ENCODE results near the gene LGMN. TPM values are rescaled to one million over a fixed set of nuclear protein-coding genes. Genes with fewer than 3 reads are reported as not detected.
A peak's percentile ranks its signal among the peaks of the same experiment; 100 is the strongest.
"Not testable (repeated sequence)": the region's sequence is repeated elsewhere in the genome, so short reads cannot be mapped to it uniquely, and the experiment has no call there.

LGMN gene
- total RNA-seq, 1 donor from 2014 or later: 47.0 TPM

DNA sequence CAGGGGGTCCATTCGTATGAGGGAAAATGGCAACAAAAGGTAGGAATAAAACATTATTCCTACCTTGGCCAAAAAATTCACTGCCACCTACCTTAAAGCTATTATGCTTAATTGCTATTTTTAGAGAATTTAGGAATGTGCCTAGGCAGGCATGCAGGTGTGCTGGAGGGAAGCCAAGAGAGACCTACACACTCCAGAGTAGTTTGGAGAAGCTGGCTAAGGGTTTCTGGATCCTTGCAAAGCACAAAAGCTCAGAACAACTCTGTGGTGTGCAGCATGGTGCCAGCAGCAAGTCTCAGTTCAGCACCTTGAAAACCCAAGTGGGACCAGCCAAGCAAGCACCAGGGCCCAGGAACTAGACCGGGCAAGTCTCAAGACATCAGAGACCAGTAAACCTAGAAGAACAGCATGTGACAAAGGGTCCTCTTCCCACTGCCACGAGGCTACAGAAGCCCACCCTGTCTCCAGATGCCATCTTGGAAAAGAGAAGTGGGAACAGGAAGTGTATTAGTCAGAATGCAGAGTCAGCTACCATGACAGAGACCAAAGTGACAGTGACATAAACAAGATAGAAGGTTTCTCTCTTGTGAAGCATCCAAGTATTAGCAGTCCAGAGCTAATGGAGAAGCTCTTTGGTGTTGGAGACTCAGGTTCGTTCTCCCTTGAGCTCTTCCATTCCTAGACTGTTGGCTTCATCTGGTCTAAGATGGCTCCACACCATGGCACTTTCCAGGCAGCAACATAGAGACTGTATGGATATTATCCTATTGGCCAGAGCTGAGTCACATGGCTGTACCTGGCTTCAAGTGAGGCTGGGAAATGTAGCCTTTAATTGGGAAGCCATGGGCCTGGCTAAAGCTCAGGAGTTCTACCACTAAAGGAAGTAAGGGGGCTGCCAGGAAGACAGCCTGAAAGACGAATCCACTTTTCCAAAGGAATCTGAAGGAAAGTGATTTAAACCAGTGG is 15.5 kb upstream of the LGMN start:
- peak; percentile 37 for ATAC-seq
- DNase-seq (ENCODE audit: low spot score): not testable (repeated sequence)

DNA sequence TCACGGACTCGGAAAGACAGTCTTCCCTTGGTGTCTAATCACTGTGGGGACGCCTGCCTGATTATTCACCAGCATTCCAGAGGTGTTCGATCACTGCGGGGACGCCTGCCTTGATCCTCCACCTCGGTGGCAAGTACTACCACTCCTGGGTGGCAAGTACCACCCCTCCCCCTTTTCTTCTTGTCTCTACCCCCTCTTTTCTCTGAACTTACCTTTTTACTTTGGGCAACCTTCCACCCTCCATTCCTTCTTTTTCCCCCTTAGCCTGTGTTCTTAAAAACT is 12.0 kb upstream of the LGMN start:
- DNase-seq (ENCODE audit: low spot score) (no peak), ATAC-seq (no peak)

- DNase-seq (ENCODE audit: low spot score) (no peak), ATAC-seq (no peak)
Observed at GRCh38 chr14:92759679-92760523, 11.5 kb upstream of the LGMN start.

DNA sequence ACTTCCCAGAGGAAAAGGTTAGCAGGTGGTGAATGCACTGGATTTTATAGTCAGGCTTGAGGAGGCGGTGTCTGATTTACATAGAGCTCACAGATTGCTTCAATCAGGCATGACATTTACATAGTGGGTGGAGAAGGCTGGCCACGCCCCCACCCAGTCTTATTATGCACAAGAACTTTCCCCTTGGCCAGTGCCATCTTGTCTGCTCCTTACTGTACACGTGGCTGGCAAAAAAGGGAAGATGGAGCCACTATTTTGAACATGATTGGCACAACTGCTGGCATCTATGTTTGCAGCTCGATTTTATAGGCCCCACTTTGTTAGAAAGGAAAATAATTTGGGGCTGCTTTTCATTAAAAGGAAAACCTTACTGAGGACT is 10.9 kb upstream of the LGMN start:
- ATAC-seq: no peak

DNA sequence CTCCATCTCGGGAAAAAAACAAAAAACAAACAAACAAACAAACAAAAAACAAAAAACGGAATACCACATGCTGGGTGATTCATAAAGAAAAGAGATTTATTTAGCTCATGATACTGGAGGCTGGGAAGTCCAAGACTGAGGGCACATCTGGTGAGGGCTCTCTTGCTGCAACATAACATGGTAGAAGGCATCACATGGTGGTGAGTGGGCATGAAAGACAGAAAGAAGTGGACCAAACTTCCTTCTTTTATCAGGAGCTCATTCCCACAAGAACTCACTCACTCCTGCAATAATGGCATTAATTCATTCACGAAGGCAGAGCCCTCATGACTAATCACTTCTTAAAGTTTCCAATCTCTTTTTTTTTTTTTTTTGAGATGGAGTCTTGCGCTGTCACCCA is 8.0 kb upstream of the LGMN start:
- no peak for ATAC-seq
- DNase-seq (ENCODE audit: low spot score): no peak

More for the DNA sequence above, 10.9 kb upstream of the LGMN start:
- no peak for DNase-seq (ENCODE audit: low spot score)

DNA sequence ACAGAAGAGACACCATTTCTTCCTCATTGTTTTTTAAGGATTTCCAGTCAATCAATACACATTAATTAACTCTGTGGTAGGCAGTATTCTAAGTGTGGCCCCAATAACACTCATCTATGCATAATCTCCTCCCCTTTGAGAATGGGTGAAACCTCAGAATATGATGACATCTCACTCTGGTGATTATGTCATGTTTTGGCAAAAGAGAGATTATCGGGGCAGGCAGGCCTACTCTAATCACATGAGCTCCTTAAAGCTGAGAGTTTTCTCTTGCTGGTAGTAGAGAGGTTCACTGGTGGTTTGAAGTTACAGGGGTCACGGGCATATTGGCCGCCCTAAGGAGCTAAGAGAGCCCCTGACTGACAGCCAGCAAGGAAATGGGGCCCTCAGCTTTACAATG is 7.1 kb upstream of the LGMN start:
- ATAC-seq: no peak
- DNase-seq (ENCODE audit: low spot score): no peak

DNA sequence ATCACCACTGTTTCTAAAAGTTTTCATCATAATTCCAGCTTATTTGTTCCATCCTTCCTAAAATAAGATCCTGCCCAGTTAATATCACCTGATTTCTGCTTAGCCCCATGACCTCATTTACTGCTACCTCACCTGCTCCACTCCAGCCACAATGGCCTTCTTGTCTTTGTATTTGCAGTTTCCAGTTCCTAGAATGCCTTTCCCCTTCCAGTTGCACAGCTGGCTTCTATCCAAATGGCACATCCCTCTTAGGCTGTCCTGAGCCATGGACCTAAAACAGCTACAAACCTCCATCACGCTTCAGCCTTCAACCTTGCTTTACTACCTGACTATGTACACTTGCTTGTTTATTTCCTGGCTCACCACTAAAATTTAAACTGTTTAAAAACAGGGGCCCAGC is 6.5 kb upstream of the LGMN start:
- ATAC-seq (no peak), DNase-seq (ENCODE audit: low spot score) (no peak)

DNA sequence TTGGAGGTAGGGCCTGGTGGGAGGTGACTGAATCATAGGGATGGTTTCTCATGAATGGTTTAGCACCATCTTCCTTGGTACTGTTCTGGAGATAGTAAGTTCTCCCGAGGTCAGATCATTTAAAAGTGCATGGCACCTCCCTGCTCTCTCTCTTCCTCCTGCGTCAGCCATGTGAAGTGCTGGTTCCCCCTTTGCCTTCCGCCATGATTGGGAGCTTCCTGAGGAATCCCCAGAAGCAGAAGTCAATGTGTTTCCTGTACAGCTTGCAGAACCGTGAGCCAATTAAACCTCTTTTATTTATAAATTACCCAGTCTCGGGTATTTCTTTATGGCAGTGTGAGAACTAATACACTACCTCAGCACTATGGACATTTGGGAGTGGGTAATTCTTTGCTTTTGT is 4.8 kb upstream of the LGMN start:
- ATAC-seq (no peak), DNase-seq (ENCODE audit: low spot score) (no peak)

GRCh38 chr14:92751819-92752218 is 3.4 kb upstream of the LGMN start:
- ATAC-seq: no peak

DNA sequence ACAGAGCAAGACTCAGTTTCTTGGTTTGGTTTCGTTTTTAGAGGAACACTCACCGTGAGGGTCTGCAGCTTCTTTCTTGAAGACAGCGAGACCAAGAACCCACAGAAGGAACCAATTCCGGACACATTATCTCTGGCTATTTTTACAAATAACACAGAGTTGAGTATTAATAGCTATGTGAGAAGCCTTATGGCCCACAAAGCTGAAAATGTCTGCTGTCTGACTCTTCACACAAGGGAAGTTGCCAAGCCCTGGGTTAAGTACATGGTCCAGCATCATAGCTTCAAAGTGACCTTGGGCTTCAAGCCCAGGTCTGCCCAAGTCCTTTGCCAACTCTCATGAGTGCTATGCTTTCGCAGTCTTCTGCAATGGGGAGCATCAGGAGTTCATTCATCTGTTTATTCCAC is 2.6 kb upstream of the LGMN start:
- DNase-seq (ENCODE audit: low spot score) (peak; percentile 82), ATAC-seq (peak; percentile 58)

More at GRCh38 chr14:92751819-92752218, 3.4 kb upstream of the LGMN start:
- no peak for DNase-seq (ENCODE audit: low spot score)

- ATAC-seq; DNase-seq (ENCODE audit: low spot score): not testable (repeated sequence)
Observed at GRCh38 chr14:92750222-92750728, 1.8 kb upstream of the LGMN start.

DNA sequence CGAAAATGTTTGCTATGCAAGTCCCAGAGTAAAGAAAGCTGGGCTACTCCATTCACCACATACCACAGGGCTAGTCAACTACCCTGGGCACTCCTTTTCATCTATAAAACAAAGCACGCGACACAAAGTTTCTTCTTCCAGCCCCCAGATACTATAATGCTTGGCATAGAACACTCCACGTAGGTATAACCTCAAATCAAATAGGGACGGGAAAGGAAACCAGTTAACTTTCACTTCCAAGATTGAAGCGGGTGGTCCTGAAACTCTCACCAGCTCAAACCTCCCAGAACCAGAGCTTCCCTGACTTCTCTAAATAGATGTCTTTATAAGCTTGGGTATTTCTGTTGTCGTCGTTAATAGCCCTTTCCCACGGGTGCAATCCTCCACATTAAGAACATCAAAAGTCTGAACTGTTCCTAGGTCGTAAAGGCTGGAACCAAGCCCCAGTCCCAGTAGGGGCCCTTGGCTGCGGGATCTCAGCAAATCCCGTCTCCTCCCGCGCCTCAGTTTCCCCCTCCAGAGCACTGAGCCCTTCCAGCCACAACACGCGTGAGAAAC is 647 bp downstream of the LGMN start:
- DNase-seq (ENCODE audit: low spot score): no peak
- ATAC-seq: peak; percentile 6

DNA sequence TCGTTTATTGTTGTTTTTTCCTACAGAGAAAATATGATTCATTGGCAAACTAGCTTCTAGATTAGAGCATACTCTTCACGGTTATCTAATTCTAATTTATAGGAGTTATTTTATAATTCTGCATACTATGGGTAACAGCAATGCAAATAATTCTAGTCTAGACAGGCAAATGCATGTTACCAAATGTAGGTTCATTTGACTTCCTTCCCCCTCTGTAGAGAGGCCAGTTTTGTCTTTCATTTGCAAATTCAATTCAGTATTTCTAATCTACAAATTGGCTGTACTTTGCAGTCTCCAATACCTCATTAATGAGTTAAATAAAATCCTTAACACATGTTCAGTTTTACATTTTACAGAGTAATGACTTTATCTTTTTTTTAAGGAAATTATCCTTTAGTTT is 4.2 kb downstream of the LGMN start:
- no peak for ATAC-seq
- DNase-seq (ENCODE audit: low spot score): no peak

DNA sequence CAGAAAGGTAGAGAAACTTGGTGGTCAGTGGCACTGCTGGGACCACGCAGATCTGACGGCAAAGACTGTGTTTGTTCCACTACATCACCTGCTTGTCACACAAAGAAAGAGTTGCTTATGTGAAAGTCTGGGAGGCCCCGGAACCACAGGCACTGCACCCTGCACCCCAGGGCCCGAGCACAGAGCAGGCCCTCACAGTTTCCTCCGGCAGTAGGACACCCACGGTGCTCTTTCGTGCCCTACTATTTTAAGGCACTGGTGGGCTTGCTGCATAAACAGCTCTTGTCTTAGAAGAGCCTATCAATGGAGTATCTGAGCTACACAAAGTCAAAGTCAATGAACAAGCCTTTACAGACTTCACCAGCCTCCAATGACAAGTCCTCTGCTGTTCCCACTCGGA is 8.0 kb downstream of the LGMN start:
- ATAC-seq: no peak
- DNase-seq (ENCODE audit: low spot score): no peak

- DNase-seq (ENCODE audit: low spot score): no peak
- no peak for ATAC-seq
Observed at GRCh38 chr14:92737619-92738188, 10.7 kb downstream of the LGMN start.

- DNase-seq (ENCODE audit: low spot score): no peak
- no peak for ATAC-seq
Observed at GRCh38 chr14:92737206-92737605, 11.2 kb downstream of the LGMN start.

- ATAC-seq (no peak), DNase-seq (ENCODE audit: low spot score) (no peak)
Observed at GRCh38 chr14:92735344-92735743, 13.1 kb downstream of the LGMN start.

DNA sequence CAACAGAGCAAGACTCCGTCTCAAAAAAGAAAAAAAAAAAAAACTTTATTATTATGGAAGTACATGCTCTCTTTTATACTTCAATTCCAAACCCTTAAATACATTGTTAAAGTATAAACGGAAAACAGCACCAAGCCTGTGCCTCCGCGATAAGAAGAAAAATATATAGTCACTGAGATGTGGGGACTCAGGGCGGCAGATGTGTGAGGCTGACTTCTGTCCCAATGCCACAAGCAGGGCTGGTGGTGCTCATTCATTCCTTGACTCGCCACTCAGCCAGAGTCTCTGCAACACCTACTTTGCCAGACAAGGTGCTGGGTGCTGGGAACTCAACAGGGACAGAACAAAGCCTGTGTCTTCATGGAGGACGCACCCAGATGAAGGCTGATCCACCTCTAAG is 13.8 kb downstream of the LGMN start:
- no peak for ATAC-seq
- DNase-seq (ENCODE audit: low spot score): no peak

DNA sequence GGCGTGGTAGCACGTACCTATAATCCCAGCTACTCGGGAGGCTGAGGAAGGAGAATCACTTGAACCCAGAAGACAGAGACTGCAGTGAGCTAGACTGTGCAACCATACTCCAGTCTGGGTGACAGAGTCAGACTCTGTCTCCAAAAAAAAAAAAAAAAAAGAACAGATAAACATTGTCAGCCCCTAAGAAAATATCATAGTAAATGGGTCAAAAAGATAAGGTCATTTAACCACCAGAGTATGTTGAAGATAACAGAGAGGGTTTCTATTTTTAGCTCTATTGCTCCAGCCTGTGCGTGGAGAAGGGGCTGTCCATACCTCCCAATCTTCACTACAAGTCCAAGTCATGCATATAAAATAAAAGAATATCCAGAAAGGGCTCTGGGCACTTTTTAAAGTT is 15.4 kb downstream of the LGMN start:
- ATAC-seq (no peak), DNase-seq (ENCODE audit: low spot score) (no peak)

DNA sequence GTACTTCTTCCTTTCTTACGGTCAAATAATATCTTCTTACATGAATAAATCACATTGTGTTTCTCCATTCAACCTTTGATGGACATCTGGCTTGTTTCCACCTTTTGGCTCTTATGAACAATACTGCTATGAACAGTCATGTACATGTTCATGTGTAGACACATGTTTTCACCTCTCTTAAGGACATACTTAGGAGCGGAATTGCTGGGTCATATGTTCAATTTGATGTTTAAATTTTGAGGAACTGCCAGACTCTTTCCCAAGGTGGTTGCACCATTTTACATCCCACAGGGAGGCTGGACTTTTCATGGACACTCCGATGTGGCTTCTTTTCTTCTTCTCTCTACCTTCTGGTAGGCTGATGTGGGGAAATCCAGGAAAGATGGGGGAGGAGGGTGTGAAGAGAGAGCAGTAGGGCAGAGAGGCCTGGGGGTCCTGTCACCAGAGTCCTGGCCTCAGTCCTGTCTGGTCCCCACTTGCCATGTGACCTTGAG is 16.8 kb downstream of the LGMN start:
- ATAC-seq (no peak), DNase-seq (ENCODE audit: low spot score) (no peak)

All from left lobe of liver (tissue), 2 donors.